IPS-20b (cell line): Measurements from ENCODE around the gene ANXA2.

ENCODE experiments used
- H3K27ac ChIP-seq: one replicate; pipeline ENCODE4 v1.5.1; 2013; ENCODE audit warnings: low read length
- H3K27me3 ChIP-seq: 2 replicates; pipeline ENCODE4 v1.6.1; 2013; ENCODE audit warnings: mild to moderate bottlenecking, low read length, inconsistent platforms; ENCODE audit not compliant: insufficient read depth
- H3K36me3 ChIP-seq: 2 replicates; pipeline ENCODE4 v1.6.1; 2013; ENCODE audit warnings: low read depth, mild to moderate bottlenecking, inconsistent platforms, low read length, moderate library complexity; ENCODE audit not compliant: insufficient read depth
- H3K4me1 ChIP-seq: 2 replicates; pipeline ENCODE4 v1.6.1; 2013; ENCODE audit warnings: mild to moderate bottlenecking, control low read depth, inconsistent platforms, low read length, moderate library complexity; ENCODE audit not compliant: insufficient read depth
- H3K4me3 ChIP-seq: 2 replicates; pipeline ENCODE4 v1.5.1; 2013; ENCODE audit warnings: mild to moderate bottlenecking, low read length, inconsistent platforms
- H3K9ac ChIP-seq: 2 replicates; pipeline ENCODE4 v1.6.1; 2013; ENCODE audit warnings: low read depth, mild to moderate bottlenecking, inconsistent platforms, low read length, moderate library complexity
- H3K9me3 ChIP-seq: 2 replicates; pipeline ENCODE4 v1.6.1; 2013; ENCODE audit warnings: mild to moderate bottlenecking, low read depth, low read length, inconsistent platforms; ENCODE audit not compliant: insufficient read depth

The ANXA2 gene

GRCh38 chr15:60307034-60307433 lies 90.8 kb downstream of the ANXA2 start:
- Histone ChIP-seq H3K4me3 (no peak overlapping the region), H3K36me3 (no peaks in the 10 kb centered on the region), H3K27me3 (no peaks in the 10 kb centered on the region), H3K9ac (no peak overlapping the region), H3K27ac (no peak overlapping the region), H3K9me3 (no peaks in the 10 kb centered on the region; the same call in 1 of the 2 replicates), H3K4me1 (no peaks in the 10 kb centered on the region)

GRCh38 chr15:60301024-60301423 lies 96.8 kb downstream of the ANXA2 start:
- Histone ChIP-seq H3K9ac (no peak overlapping the region), H3K27me3 (no peaks in the 10 kb centered on the region), H3K9me3 (peaks cover 3% of the 10 kb centered on the region; the same call in 1 of the 2 replicates), H3K36me3 (no peaks in the 10 kb centered on the region), H3K4me3 (no peak overlapping the region), H3K27ac (no peak overlapping the region), H3K4me1 (no peaks in the 10 kb centered on the region)

GRCh38 chr15:60299452-60300047 lies 98.2 kb downstream of the ANXA2 start:
- Histone ChIP-seq H3K4me3 (no peak overlapping the region), H3K27me3 (no peaks in the 10 kb centered on the region), H3K9me3 (peaks cover 14% of the 10 kb centered on the region; the same call in 1 of the 2 replicates), H3K4me1 (no peaks in the 10 kb centered on the region), H3K9ac (no peak overlapping the region), H3K27ac (no peak overlapping the region), H3K36me3 (no peaks in the 10 kb centered on the region)
